Mesodermal cell (in vitro differentiated cells): ENCODE data around the gene OSBPL1A.

ENCODE experiments used
- H3K27ac ChIP-seq: 2 replicates; pipeline ENCODE4 v1.7.0; 2013; ENCODE audit warnings: mild to moderate bottlenecking, low read depth, low read length, moderate library complexity; ENCODE audit not compliant: severe bottlenecking
- H3K36me3 ChIP-seq: 2 replicates; pipeline ENCODE4 v1.7.1; 2013; ENCODE audit warnings: mild to moderate bottlenecking, low read length, moderate library complexity; ENCODE audit not compliant: control insufficient read depth, insufficient read depth
- H3K4me1 ChIP-seq: one replicate; pipeline ENCODE4 v1.7.1; 2013; ENCODE audit warnings: mild to moderate bottlenecking, low read length; ENCODE audit not compliant: insufficient read depth, control insufficient read depth, poor library complexity, severe bottlenecking
- H3K4me3 ChIP-seq: 2 replicates; pipeline ENCODE4 v1.7.0; 2013; ENCODE audit warnings: low read length, control low read depth, mild to moderate bottlenecking; ENCODE audit not compliant: insufficient read depth, poor library complexity, severe bottlenecking; ENCODE audit errors: extremely low read depth
- H3K9me3 ChIP-seq: 2 replicates; pipeline ENCODE4 v1.7.1; 2013; ENCODE audit warnings: mild to moderate bottlenecking, low read length, moderate library complexity; ENCODE audit not compliant: control insufficient read depth
- WGBS, 2 experiments: methylation state at CpG; one replicate each; pipeline ENCODE4 v1.1.5; 2013; ENCODE audit warnings: missing lambda C conversion rate in 2 of 2; ENCODE audit not compliant: insufficient coverage in 2 of 2; 5-methylcytosine and 5-hydroxymethylcytosine counted together

OSBPL1A gene

GRCh38 chr18:24130494-24130893, 267.1 kb downstream of the OSBPL1A start:
- Histone ChIP-seq H3K9me3 (no peaks in the 10 kb centered on the region), H3K4me1 (no peaks in the 10 kb centered on the region), H3K27ac (no peak overlapping the region), H3K4me3 (no peak overlapping the region), H3K36me3 (no peaks in the 10 kb centered on the region)
- 67 to 100% methylated on average over 1 of the region's 2 CpGs for WGBS, 2 experiments

GRCh38 chr18:24128700-24129099, 268.9 kb downstream of the OSBPL1A start:
- Histone ChIP-seq H3K36me3 (no peaks in the 10 kb centered on the region), H3K9me3 (no peaks in the 10 kb centered on the region), H3K4me1 (no peaks in the 10 kb centered on the region), H3K27ac (no peak overlapping the region), H3K4me3 (no peak overlapping the region)
- no CpG with 5 or more reads among the region's 4 CpGs for WGBS, 2 experiments

DNA sequence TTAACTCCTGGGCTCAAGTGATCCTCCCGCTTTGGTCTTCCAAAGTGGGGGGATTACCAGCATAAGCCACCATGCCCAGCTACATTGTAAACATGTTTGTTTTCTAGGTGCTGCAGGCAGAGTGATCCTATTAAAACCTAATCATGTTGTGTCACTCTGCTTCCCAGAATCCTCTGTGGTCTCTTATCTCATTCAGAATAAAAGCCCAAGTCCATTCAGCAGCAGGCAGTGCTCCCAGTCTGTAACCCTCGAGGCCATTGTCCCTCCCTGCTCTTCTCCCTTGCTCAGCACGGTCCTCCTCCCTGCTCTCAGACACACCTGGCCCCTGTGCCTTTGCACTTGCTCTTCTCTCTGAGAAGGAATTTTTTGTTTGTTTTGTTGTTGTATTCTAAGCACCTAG, 269.9 kb downstream of the OSBPL1A start:
- Histone ChIP-seq H3K9me3 (no peaks in the 10 kb centered on the region), H3K4me1 (no peaks in the 10 kb centered on the region), H3K27ac (no peak overlapping the region), H3K36me3 (no peaks in the 10 kb centered on the region), H3K4me3 (no peak overlapping the region)
- WGBS, 2 experiments = 83 to 100% methylated on average over 1 of the region's 3 CpGs

DNA sequence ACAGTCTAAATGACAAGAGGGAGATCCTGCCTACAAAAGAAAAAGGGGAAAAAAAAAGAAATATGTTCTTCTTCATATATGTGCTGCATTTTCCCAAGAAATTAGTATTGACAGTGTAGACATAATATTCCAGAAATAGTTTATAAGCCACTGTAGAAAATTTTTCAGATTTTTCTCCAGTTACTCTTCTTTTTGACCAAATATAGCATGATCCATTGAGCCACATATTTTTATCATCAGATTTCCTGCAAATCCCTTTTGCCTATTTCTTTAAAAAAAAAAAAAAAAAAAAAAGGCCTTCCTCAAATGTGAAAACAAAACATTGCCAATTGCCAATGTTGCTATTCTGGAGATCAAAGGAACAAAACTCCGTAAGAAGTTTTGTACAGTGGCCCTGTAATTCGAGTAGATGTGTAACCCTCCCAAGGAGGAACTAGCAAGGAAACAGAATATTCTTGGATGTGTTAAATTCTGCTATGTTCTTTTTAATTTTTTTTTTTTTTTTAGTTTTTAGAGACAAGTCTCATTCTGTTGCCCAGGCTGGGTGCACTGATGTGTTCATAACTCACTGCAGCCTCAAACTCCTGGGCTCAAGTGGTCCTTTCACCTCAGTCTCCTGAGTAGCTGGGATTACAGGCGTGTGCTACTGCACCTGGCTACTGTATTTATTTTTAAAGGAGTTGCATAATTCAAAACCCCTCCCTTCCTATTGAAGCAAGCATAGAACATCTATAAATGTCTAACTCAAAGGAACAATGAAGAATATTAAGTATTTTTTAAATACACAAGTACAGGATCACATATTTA, 271.3 kb downstream of the OSBPL1A start:
- Histone ChIP-seq H3K9me3 (no peaks in the 10 kb centered on the region), H3K4me3 (no peak overlapping the region), H3K4me1 (no peaks in the 10 kb centered on the region), H3K27ac (no peak overlapping the region), H3K36me3 (no peaks in the 10 kb centered on the region)
- WGBS, 2 experiments = 91% methylated on average over 2 of the region's 3 CpGs

DNA sequence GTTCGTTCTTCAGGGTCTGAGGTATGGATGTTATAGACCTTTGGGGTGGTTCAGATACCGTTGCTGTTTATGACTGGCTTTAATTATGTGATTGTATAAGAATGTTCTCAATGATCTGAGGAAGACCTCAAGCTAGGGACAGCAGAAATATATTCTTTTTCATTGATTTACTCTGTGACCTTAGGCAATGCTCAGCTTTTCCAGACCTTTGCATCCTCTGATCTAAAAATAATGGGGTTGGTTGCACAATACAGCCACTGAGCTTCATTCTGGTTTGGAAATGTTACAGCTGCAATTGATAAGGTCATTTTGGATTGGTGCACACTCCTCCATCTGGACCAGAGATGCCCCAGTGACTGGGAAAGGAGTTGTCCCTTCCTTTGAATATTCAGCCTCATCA, 276.0 kb downstream of the OSBPL1A start:
- 100% methylated on average over 1 to 2 of the region's 2 CpGs for WGBS, 2 experiments
- Histone ChIP-seq H3K27ac (no peak overlapping the region), H3K4me3 (no peak overlapping the region), H3K4me1 (no peaks in the 10 kb centered on the region), H3K36me3 (no peaks in the 10 kb centered on the region), H3K9me3 (no peaks in the 10 kb centered on the region)

GRCh38 chr18:24120676-24121075, 276.9 kb downstream of the OSBPL1A start:
- H3K4me3 ChIP-seq = no peak overlapping the region
- H3K36me3 ChIP-seq = no peaks in the 10 kb centered on the region
- H3K9me3 ChIP-seq = no peaks in the 10 kb centered on the region
- H3K27ac ChIP-seq = no peak overlapping the region
- WGBS, 2 experiments = no CpG with 5 or more reads among the region's 4 CpGs
- H3K4me1 ChIP-seq = no peaks in the 10 kb centered on the region

GRCh38 chr18:24118750-24119577, 278.7 kb downstream of the OSBPL1A start:
- Histone ChIP-seq H3K9me3 (no peaks in the 10 kb centered on the region), H3K4me3 (no peak overlapping the region), H3K4me1 (no peaks in the 10 kb centered on the region), H3K36me3 (no peaks in the 10 kb centered on the region), H3K27ac (no peak overlapping the region)
- whole genome bisulfite sequencing, 2 experiments = 63 to 97% methylated on average over 3 to 4 of the region's 8 CpGs

DNA sequence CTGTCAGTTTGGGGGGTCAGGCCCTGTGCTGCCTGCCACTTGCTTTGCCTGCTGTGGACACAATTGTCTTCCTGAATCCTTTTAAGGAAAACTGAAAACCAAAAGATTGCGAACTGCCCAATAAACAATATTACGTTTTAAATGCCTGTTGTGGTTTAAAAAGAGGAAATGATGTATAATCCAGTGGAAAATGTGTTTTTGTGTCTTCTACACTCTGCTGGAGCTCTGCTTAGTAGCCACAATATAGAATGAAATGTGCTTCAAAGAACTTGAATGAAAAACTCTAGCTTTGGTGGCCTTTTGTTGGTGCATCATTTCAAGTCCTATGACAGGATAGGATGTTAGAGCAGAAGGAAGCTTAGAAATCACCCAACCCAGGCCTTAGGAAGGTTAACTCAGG, 282.0 kb downstream of the OSBPL1A start:
- 100% methylated on average over 2 of the region's 2 CpGs; no CpG with 5 or more reads in 1 of the 2 experiments for WGBS, 2 experiments
- Histone ChIP-seq H3K4me1 (no peaks in the 10 kb centered on the region), H3K9me3 (no peaks in the 10 kb centered on the region), H3K36me3 (no peaks in the 10 kb centered on the region), H3K4me3 (no peak overlapping the region), H3K27ac (no peak overlapping the region)

GRCh38 chr18:24114924-24115549, 282.6 kb downstream of the OSBPL1A start:
- no peaks in the 10 kb centered on the region for H3K4me1 ChIP-seq
- H3K36me3 ChIP-seq = no peaks in the 10 kb centered on the region
- H3K9me3 ChIP-seq = no peaks in the 10 kb centered on the region

GRCh38 chr18:24112874-24113615, 284.6 kb downstream of the OSBPL1A start:
- Histone ChIP-seq H3K4me3 (no peak overlapping the region), H3K36me3 (no peaks in the 10 kb centered on the region), H3K27ac (no peak overlapping the region), H3K4me1 (no peaks in the 10 kb centered on the region), H3K9me3 (no peaks in the 10 kb centered on the region)
- 79 to 84% methylated on average over 5 to 12 of the region's 15 CpGs for WGBS, 2 experiments

More at GRCh38 chr18:24114924-24115549, 282.6 kb downstream of the OSBPL1A start:
- Histone ChIP-seq H3K27ac (no peak overlapping the region), H3K4me3 (no peak overlapping the region)
- WGBS, 2 experiments = 81 to 82% methylated on average over 3 to 4 of the region's 4 CpGs
